Adrenal gland (tissue), 5 donors: ENCODE results near the gene NMRAL1.

Source experiments
- POLR2A ChIP-seq, 2 donors: fragments of 450-650 bp; IDR thresholded peaks; one replicate each; pipeline ENCODE4 v1.6.1; 2017; ENCODE audit warnings: antibody characterized with exemption in 2 of 2, mild to moderate bottlenecking in 2 of 2, moderate library complexity in 1 of 2
- TF ChIP-seq, protein P1 (sequence below), 6 experiments: fragments of 450-650 bp in 4 of 6; fragments of 200-600 bp in 2 of 6; sonication (generic) in 1 of 6; IDR thresholded peaks; 1 replicate in 5 of 6; 2 replicates in 1 of 6; pipeline versions ENCODE4 v1.5.1 to v1.8.0; 2016 to 2021; ENCODE audit warnings: antibody characterized with exemption in 6 of 6, mild to moderate bottlenecking in 2 of 6, moderate library complexity in 1 of 6
- donor health status: DM: no; HTN: no; CAD: no.

DNA sequence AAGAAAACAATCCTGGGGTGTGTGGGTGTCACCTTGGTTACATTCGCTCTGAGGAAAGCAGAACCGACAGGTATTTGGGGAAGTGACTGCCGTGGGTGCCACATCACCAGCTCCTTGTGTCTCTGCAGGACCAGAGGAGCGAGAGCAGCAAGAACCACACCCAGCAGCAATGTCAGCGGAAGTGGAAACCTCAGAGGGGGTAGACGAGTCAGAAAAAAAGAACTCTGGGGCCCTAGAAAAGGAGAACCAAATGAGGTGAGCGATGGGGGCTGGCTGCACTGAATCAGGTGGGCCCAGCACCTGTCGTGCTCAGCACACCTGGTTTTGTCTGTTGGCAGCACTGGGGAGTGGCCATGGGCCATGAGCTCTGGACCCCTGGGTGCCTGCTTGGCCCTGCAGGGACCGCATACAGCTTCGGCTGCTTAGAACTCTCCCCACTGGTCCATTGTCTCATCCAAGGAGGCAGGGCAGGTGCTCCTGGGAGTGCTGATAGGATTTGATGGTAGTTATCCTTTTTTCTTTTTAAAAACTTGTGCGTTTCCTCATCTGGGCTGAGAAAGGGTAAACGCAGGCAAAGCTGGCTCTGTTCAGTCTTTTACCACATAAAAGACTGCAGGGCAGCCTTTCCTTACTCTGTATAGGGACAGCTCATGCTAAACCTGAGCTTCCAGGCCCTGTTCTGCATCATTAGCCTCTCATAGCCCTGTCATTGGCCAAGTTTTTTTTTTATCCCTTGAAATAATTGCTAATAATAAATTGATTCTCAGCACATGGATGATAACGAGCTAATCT lies 31.1 kb upstream of the NMRAL1 start:
- TF ChIP-seq, protein P1, sequence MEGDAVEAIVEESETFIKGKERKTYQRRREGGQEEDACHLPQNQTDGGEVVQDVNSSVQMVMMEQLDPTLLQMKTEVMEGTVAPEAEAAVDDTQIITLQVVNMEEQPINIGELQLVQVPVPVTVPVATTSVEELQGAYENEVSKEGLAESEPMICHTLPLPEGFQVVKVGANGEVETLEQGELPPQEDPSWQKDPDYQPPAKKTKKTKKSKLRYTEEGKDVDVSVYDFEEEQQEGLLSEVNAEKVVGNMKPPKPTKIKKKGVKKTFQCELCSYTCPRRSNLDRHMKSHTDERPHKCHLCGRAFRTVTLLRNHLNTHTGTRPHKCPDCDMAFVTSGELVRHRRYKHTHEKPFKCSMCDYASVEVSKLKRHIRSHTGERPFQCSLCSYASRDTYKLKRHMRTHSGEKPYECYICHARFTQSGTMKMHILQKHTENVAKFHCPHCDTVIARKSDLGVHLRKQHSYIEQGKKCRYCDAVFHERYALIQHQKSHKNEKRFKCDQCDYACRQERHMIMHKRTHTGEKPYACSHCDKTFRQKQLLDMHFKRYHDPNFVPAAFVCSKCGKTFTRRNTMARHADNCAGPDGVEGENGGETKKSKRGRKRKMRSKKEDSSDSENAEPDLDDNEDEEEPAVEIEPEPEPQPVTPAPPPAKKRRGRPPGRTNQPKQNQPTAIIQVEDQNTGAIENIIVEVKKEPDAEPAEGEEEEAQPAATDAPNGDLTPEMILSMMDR (IDR thresholded peaks at IDR 0.05), result no peak
- TF ChIP-seq POLR2A (IDR thresholded peaks at IDR 0.05), result no peak
